CD4-positive, alpha-beta T cell treated with Interferon gamma for 1 hour (primary cell): Measurements from ENCODE around the gene CA7.
"Not testable (repeated sequence)": the region's sequence is repeated elsewhere in the genome, so short reads cannot be mapped to it uniquely, and the experiment has no call there.

Source experiments
- DNase-seq: peaks from one replicate; pipeline ENCODE4 v3.0.0-alpha.2; 2020

CA7 gene

GRCh38 chr16:66874079-66874775, 30.0 kb downstream of the CA7 start:
- no peak for DNase-seq

- no peak for DNase-seq
These were observed 33.9 kb downstream of the CA7 start for GRCh38 chr16:66878067-66878466.

- DNase-seq, result peak; percentile 88
These were observed 36.2 kb downstream of the CA7 start, which contains the start of gene PDP2 for GRCh38 chr16:66880288-66881013. Gene PDP2, plus strand, starts transcription at chr16:66880515. Its CDS starts 3,770 bp downstream, at chr16:66884285.

GRCh38 chr16:66881014-66881417, 36.8 kb downstream of the CA7 start:
- DNase-seq, result no peak

GRCh38 chr16:66881560-66881959, 37.3 kb downstream of the CA7 start:
- no peak for DNase-seq

- no peak for DNase-seq
These were observed 37.8 kb downstream of the CA7 start for GRCh38 chr16:66881964-66882508.

- no peak for DNase-seq
These were observed 38.5 kb downstream of the CA7 start for GRCh38 chr16:66882702-66883101.

- DNase-seq, result no peak
These were observed 41.3 kb downstream of the CA7 start for GRCh38 chr16:66885491-66885890.

- DNase-seq, result no peak
These were observed 42.1 kb downstream of the CA7 start for GRCh38 chr16:66886321-66886720.

GRCh38 chr16:66886914-66887313, 42.7 kb downstream of the CA7 start:
- no peak for DNase-seq

- DNase-seq, result no peak
These were observed 44.7 kb downstream of the CA7 start for GRCh38 chr16:66888647-66889615.

GRCh38 chr16:66889622-66890021, 45.4 kb downstream of the CA7 start:
- DNase-seq, result no peak

- no peak for DNase-seq
These were observed 46.6 kb downstream of the CA7 start for GRCh38 chr16:66890799-66891198.

- DNase-seq, result no peak
These were observed 47.1 kb downstream of the CA7 start for GRCh38 chr16:66891360-66891759.

GRCh38 chr16:66891797-66892196, 47.6 kb downstream of the CA7 start:
- no peak for DNase-seq

- DNase-seq, result no peak
These were observed 49.8 kb downstream of the CA7 start for GRCh38 chr16:66894055-66894454.

GRCh38 chr16:66894948-66895688, 50.9 kb downstream of the CA7 start:
- peak; percentile 48 for DNase-seq

GRCh38 chr16:66895689-66895979, 51.4 kb downstream of the CA7 start:
- DNase-seq, result no peak

- no peak for DNase-seq
These were observed 51.8 kb downstream of the CA7 start for GRCh38 chr16:66895999-66896398.

GRCh38 chr16:66896682-66897081, 52.5 kb downstream of the CA7 start:
- not testable (repeated sequence) for DNase-seq

- DNase-seq, result no peak
These were observed 54.0 kb downstream of the CA7 start for GRCh38 chr16:66898207-66898606.

- DNase-seq, result no peak
These were observed 54.7 kb downstream of the CA7 start for GRCh38 chr16:66898933-66899309.
